ENCODE results near the gene FOXD1.
"Not testable (repeated sequence)": the region's sequence is repeated elsewhere in the genome, so short reads cannot be mapped to it uniquely, and the experiment has no call there.

FOXD1 gene

DNA sequence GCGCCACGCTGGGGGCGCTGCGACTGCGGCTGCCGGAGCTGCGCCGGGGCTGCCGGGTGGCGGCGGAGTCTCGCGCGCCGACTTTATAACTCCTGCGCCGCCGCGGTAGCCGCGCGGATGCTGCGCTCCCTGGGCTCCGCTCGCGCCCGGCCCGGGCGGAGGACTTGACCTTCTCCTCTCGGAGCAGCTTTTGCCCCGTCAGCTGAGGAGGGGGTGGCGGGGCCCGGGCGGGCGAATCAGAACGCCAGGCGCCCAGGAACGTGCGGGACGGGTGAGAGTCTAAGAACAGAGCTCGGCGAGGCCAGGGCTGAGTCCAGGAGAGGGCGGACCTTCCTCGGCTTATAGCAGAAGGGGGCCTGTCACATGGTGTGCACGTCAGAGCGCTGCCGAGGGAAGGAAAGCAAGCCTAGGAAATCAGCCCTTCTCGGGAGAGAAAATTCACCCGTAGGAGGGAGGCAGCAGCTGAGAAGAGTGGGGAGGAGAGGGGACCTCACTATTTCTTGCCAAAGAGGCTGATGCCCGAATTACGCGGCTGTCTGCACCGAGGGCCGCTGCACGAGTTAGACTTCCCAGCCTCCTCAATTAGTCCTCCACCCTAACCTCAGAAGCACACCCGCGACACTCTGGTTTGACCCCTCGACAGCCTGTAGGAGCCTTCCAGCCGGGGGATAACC lies at the start of gene FOXD1:
FOXD1 (minus strand) TSS at position 315 of the 674 bp plus-strand sequence. CDS start 415 bp downstream, outside the sequence.
- DNase-seq: no peak

DNA sequence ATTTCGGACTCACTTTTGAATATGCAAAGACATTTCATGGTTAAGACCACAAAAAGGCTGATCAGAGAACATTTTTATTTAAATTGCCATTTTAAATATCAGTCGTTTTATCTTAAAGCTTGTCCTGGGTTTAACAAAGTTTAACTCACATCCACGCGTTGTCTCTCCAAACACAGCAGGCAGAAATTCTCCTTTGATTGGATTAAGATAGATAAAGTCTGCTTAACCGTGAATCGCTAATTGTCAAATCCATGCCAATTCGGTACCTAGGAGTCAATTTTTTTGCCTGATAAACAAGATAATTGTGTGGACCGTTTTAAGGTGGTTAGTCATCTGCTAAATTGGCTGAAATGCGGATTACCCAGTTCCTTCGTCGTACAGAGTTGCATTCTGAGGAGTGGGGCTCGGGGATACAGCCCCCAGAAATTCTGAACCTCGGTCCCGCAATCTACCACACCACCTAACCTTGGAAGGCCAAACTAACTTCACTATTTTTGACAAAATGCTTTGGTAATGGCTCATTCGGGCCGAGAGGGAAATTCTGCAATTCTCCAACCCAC lies 49.0 kb upstream of the FOXD1 start:
- DNase-seq: no peak

DNA sequence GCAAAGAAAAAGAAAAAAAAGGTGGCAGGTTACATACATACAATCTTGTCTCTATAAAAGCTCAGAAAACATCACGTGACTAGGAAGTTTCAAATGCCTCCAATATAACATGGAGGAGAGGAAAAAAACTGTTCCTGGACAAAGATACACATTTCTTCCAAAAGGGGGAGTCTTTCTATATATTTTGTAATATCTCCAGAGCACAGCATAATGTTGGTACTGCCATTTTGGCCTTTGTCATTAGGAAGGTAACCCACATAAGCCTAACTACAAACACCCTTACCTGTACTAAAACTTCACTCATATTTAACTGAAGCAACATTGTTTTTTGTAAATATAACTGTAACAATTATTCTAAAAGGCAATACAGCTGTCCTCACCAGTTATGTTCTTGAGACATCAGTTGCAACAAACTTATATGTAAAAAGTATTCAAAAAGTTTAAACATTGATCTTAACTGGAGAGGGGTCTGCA lies 48.4 kb upstream of the FOXD1 start:
- DNase-seq: peak; percentile 64

DNA sequence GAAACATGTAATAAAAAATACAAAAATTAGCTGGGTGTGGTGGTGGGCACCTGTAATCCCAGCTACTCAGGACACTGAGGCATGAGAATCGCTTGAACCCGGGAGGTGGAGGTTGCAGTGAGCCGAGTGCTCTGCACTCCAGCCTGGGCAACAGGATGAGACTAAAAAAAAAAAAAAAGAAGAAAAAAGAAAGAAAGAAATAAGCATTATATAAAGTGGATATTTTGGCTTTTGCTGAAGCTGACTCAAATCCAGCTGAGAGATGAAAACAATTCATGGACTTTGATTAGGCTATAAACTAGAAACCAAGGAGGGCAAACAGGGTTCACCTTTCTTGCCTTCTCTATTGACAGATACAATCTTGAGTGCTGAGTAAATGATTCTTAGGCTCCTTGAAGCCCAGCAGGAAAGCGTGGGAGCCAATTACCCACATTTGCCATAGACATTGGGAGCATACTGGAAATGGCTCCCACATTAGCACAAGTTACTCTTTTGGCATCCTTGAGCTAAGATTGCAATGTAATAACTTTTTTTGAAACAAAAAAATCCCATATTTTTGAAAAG lies 47.3 kb upstream of the FOXD1 start:
- DNase-seq: no peak

DNA sequence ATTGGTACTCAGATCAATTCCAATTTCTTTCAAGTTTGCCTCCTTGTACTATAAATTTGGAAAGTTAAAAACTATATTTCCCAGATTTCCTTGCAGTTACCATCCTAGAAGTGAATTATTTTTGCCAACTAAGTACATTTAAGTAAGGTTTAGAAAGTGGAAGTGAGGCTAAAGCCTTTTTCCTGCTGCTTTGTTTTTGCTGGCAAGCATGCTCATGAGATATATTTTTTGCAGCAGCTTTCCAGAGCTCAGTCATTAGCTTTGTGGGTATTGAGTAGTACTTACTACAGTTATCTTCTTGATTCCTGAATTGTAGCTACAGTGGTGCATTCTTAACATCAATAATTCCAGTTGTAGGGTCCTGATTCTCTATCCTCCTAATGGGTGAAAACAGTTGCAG lies 46.1 kb upstream of the FOXD1 start:
- no peak for DNase-seq

DNA sequence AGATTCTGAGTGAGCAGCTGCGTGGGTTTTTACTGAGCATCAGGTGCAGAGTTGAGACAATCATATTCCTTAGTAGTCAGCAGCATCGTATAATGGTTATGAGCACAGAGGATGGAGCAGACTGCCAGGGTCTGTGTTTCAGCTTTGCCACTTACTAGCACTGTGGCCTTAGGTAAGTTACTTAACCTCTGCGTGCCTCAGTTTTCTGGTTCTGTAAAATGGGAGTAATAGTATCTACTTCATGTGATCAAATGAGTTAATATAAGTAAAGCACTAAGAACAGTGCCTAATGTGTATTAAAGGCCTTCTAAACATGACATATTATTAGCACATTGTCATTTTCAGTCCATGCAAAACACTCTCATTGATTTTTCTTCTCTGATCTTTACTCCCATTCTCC lies 44.8 kb upstream of the FOXD1 start:
- no peak for DNase-seq

DNA sequence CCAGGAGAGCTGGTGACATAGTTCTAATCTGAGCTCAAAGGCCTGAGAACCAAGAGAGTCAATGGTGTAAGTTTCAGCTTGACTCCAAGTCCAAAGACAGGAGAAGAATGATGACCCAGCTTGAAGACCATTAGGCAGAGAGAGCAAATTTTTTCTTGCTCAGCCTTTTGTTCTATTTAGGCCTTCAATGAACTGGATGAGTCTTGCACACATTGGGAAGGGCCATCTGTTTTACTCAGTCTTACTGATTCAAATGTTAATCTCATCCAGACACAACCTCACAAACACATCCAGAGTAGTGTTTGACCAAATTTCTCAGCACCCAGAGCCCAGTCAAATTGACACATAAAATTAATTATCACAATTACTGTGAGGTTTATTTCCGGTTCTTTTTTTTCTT lies 42.6 kb upstream of the FOXD1 start:
- DNase-seq: no peak

DNA sequence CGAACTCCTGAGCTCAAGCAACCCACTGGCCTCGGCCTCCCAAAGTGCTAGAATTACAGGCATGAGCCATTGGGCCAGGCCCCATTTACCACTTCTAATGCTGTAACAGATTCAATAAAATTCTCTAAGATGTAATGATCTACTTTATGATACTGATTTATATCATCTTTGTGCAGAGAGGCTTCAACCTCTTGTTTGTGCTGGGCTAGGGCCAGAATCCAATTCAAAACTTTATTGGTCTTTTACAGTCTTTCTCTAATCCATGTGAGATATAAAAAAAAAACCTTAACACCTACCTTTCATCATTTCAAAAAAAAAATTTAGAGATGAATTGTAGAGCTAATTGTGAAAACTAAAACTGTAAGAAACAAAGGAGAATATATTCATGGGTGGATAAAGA lies 41.5 kb upstream of the FOXD1 start:
- no peak for DNase-seq

DNA sequence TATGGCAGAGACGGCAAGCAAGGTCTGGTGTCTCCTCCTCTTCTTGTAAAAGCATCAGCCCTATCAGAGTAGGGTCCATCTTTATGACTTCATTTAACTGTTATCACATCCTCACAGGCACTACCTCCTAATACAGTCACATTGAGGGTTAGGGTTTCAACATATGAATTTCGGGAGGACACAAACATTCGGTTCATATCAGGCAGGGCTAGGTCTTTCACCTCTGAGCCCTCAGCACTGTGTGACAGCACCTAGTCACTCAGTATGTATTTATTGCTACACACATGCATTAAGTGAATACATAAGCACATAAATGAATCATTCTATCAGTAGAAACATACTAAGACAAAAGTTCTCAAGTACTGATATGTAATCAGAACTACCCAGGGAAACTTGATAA lies 40.2 kb upstream of the FOXD1 start:
- DNase-seq: no peak

DNA sequence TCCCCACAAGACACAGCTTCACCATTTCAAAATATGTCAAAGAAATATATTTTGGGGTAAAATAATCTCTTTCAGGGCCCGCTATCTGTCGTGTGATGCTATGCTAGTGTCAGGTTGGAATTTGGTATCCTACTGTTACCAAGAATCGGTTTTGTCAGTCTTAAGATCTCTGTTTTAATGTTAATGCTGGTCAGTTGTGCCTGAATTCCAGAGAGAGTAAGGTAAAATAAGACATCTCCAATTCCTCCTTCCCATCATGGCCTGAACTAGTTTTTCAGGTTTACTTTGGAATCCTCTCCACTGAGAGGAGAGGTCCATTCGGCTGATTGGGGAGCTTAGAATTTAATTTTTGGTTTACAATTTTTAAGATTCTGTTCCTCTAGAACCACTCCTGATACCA lies 39.2 kb upstream of the FOXD1 start:
- DNase-seq: no peak

DNA sequence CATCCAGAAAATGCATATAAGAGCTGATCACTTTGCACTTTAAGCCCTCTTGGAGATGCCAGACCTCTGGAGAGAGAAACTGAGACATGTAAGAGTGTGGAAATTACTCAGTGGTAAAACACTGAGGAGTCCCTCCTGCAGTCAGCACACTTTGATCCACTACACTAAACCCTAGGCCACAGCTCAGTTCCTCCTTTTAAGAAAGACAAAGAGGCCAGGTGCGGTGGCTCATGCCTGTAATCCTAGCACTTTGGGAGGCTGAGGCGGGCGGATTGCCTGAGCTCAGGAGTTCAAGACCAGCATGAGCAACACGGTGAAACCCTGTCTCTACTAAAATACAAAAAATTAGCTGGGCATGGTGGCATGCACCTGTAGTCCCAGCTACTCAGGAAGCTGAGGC lies 38.7 kb upstream of the FOXD1 start:
- not testable (repeated sequence) for DNase-seq

DNA sequence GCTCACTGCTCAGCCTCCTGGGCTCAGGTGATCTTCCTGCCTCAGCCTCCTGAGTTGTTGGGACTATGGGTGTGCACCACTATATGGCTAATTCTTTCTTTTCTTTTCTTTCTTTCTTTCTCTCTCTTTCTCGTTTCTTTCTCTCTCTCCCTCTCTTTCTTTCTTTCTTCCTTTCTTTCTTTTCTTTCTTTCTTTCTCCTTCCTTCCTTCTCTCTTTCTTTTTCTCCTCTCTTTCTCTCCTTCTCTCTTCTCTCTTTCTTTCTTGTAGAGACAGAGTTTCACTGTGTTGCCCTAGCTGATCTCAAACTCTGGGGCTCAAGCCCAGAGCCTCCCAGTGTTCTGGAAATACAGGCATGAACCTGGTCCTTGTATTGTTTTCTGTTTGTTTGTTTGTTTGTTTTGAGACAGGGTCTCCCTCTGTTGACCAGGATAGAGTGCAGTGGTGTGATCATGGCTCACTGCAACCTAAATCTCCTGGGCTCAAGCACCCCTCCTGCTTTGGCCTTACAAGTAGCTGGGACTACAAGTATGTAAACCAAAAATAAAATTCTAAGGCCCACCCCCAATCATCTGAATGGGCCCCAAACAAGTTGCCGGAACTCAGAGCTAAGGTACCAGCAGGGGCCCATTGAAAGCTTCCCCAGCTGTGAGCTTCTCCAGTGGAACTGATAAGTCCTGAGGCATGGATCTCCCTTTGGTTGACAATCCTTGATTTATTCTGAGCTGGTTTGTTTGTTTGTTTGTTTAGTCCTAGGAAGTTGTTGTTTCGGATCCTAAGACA lies 37.7 kb upstream of the FOXD1 start:
- no peak for DNase-seq

DNA sequence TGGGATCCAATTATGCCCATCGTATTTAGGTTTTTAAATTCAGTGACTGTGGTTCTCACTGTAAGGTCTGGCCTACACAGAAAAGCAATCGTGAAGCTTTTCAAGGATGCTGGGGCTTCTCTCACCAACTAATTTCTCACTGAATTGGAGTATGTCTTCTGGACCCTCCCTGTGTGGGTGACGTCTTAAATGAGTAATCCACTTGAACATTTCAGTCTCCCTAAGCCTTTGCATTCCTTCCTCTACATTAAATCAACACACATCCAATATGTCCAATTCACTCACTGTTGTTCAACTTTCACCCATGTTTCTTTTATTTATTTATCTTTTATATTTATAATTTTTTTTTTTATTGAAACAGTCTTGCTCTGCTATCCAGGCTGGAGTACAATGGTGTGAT lies 37.1 kb upstream of the FOXD1 start:
- no peak for DNase-seq

DNA sequence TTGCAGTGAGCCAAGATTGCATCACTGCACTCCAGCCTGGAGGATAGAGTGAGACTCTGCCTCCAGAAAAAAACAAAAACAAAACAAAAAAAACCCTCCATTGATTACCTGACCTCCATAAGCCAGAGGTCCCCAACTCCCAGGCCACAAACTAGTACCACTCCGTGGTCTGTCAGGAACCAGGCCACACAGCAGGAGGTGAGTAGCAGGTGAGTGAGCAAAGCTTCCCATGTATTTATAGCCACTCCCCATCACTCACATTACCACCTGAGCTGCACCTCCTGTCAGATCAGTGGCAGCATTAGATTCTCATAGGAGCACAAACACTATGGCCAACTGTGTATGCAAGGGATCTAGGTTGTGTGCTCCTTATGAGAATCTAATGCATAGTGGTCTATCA lies 35.9 kb upstream of the FOXD1 start:
- no peak for DNase-seq

DNA sequence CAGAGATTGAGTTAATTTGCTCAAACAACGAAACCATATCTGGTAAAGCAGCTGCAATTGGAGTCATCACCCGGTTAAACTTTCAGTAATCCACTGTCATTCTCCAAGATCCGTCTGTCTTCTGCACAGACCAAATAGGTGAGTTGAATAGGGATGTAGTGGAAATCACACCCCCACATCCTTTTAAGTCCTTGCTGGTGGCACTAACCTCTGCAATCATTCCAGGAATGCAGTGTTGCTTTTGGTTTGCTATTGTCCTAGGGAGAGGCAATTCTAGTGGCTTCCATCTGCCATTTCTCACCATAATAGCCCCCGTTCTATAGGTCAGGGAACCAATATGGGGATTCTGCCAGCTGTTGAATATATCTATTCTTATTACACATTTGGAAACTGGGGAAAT lies 35.1 kb upstream of the FOXD1 start:
- no peak for DNase-seq

DNA sequence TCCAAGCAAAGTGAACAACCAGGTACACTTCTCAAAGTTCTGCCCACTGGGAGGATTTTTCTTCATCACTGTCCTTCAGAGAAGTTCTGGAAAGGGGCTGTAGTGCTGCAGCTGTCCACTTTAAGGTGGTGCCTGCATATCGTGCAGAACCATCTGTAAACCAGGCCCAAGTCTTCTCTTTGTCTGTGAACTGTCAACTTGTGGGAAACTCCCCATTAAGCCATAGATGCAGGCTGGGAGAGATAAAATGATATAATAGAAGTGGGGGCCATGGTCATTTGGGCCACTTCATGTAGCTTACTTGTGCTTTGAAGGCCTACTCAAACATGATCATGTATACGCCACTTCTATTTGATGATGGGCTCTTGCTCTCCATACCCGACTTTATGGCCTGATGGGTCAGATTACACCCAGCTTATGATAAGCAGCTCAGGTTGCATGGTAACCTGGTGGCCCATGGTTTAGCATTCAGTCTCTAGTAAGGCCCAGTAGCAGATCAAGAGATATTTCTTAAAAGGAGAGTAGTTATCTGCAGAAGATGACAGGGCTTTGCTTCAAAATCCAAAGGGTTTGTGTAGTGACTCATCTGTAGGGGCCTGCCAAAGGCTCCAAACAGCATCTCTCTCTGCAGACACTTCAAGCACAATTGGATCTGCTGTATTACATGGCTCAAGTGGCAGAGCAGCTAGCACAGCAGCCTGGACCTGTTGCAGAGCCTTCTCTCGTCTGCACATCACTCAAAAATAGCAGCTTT lies 34.0 kb upstream of the FOXD1 start:
- DNase-seq: no peak

DNA sequence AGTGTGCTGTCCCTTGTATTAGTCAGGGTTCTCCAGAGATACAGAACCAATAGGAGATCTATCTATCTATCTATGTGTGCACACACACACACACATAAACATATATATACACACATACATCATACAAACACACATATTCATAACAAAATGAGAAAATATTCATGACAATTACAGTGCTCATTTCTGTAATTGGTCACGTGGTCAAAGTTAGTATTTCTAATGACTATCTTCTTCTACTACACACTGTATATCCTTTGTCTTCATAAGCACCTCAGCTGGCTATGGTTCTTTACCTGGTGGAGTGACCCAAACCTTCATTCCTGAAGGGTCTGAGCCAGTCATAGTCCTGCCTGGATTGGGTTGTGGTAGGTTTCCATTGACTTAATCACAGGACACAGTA lies 31.9 kb upstream of the FOXD1 start:
- no peak for DNase-seq

DNA sequence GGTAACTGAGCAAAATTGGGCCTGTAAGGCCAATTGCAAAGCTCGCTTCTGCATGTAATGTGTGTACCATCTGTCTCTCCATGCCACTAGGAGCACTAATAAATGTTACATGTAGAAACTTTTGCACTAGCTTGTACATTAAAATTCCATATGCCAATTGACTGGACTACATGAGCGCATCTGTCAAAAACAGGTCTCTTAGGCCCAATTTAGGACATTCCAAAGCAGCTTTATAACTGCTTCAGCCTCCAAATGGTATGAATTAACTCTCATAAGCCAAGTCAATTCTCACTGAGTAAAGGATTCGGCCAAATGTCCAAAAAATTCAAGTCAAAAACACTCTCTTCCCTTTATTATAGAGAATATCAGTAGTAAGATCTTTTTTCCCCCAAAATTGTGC lies 23.5 kb upstream of the FOXD1 start:
- DNase-seq: no peak

DNA sequence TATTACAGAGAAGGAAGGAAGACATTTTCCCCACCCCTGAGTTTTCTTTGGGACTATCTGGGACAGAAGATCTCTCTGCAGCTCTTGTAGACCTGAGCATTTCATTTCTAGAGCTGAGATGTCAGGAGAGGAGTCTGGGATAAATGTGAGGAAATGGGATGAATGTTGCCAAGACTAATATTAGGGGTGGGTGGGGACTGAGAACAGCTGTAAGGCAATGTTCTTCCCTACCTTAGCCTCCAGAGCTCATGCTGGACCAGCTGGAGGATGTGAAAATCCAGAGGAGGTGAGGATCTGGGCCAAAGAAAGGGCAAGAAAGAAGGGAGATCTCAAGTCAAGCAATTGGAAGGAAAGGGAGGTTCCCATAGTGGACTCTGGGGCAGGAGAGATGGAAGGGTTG lies 23.1 kb upstream of the FOXD1 start:
- DNase-seq: no peak

DNA sequence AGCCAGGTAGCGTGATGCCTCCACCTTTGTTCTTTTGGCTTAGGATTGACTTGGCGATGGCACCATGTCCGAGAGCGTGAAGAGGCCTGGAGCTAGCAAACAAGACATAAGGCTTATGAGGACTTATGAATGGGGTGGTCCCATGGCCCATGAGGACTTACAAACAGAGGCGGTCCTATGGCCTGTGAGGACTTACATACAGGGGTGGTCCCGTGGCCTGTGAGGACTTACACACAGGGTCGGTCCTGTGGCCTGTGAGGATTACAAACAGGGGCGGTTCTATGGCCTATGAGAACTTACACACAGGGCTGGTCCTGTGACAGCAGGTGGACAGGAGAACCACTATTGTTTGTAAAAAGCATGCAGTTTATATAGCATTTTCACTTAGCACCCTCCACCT lies 21.3 kb upstream of the FOXD1 start:
- DNase-seq: no peak

DNA sequence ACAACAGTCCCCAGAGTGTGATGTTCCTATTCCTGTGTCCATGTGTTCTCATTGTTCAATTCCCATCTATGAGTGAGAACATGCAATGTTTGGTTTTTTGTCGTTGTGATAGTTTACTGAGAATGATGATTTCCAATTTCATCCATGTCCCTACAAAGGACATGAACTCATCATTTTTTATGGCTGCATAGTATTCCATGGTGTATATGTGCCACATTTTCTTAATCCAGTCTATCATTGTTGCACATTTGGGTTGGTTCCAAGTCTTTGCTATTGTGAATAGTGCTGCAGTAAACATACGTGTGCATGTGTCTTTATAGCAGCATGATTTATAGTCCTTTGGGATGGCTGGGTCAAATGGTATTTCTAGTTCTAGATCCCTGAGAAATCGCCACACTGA lies 20.1 kb upstream of the FOXD1 start:
- DNase-seq: not testable (repeated sequence)

DNA sequence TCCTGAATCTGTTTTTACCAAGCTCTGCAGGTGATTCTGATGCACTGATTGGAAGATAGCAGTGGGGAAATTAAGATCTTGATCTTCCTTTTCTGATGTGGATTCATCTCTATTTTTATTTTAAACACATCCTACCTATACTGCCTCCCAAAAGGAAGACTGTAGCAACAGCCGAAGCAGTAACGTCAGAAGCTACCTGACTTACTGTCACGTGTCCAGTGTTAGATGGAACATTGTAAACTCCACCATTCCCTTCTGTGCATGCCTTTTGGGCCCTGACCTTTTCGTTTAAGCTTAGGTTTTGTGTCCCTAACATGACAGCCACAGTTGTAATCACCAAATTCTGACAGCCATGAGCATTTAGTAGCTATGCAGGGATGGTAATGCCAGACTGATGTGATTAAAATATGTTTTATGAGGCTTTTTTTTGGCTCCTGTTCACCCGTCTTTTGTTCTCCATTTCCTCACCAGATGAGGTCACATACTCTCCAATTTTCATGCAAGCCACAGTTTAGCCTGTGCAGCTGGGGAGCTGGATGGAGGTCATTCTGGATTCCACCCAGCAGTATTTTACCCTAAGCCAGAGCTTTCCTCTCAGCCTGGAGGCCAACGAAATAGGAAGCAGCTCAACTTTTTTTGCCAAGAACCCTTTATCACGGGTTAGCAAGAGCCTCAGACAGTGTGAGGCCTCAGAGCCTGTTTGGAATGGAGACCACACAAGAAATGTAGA lies 15.6 kb upstream of the FOXD1 start:
- no peak for DNase-seq

DNA sequence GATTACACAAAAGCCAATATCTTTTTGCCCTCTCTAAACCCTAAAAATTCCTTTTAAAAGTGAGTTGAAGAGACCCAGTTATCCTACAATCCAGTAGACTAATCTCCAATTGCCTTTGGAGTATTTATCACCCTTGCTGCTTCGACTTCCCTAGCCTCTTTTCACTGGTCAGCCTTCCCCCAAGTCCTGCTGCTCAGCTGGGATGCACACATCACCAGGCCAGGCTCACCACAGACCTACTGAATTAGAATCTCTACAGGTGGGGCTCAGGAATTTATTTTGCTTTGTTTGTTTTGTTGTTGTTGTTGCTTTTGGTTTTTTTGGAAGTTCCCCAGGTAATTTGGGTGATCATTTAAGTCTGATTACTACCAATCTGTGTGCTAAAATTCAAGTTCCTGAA lies 11.6 kb upstream of the FOXD1 start:
- no peak for DNase-seq
